Inferior parietal cortex (tissue), 1 donor: Measurements from ENCODE around the gene CEMIP.

Source experiments
- DNase-seq: peaks from one replicate; pipeline ENCODE4 v3.0.0-alpha.2; 2016; ENCODE audit errors: extremely low spot score

CEMIP gene

DNA sequence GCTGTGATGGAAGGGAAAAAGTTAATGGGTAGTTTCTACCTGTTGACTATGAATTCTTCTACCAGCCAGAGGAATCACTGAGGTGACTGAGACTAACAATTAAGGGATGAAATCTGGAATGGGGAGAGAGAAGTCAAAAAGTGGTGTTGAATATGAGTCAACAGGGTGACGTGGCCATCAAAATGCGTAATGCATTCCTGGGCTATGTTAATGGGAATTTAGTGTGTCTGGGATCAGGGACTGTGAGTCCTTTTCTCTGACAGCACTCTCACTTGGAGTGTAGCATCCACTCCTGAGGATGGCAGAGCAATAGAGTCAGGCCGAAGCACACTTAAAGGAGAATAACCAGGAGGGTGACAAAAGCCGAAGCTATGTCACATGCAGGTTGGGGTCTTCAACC, 150.1 kb downstream of the CEMIP start:
- DNase-seq, result no peak

DNA sequence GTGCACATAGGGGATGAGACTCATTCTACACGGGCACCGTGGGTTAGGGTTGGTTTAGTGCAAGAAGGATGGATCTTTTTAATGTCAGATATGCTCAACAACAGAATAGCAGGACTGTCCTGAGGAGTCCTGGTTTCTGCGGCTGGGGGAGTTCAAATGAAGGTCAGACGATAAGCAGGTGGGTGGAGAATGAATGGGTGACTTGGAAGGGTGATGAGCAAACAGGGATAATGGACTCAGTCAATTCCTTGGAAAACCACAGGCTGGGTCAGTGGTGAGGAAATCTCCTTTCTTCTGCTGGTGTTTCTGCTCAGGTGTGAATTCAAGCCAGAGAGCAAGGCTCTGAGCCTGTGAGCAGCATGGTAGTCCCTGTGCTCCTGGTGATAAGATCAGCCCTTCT, 150.5 kb downstream of the CEMIP start:
- no peak for DNase-seq

GRCh38 chr15:80931191-80931590, 152.0 kb downstream of the CEMIP start:
- no peak for DNase-seq

DNA sequence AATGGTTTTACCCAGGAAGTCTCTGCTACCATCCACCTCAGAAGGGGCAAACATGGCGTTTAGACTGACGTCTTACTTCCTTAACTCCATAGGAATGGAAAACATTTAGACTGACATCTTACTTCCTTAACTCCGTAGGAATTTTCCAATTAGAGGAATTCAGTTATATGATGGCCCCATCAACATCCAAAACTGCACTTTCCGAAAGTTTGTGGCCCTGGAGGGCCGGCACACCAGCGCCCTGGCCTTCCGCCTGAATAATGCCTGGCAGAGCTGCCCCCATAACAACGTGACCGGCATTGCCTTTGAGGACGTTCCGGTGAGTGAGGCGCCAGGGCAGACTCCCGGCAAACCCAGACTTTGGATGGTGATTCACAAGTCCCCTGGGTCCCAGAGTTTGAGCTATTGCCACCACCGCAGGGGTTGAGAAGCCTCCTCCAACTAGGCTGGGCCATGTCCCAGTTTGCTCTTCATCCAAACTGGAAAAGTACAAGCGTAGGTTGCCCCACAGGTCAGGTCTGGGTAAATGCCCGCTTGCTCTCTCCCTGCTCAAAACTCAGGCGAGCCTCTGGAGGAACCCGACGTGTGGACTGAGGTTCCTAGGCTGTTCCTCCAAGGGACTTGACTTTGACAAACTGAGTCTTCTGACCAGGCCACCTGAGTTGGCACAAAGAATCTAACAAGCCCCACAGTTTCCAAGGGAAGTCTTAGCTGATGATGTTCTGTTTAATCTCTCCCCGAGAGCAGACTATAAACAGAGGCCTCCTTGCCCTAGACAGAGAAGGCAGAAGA, 152.7 kb downstream of the CEMIP start:
- no peak for DNase-seq

DNA sequence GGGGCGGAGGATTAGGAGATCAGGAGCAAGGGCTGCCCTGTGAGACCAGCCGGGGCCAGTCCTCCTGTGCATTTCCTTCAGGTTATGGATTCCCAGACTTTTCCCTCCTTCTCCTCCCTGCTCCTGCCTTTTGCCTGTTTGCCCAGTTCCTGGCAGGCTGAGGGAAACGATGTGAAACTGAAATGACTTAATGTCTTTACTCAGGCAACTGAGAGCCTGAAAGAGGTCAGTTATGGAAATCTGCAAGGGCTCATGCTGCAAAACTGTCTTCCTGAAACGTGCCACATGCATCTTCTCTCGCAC, 153.3 kb downstream of the CEMIP start:
- DNase-seq, result no peak

- no peak for DNase-seq
Measured at GRCh38 chr15:80932989-80933388, 153.8 kb downstream of the CEMIP start.

DNA sequence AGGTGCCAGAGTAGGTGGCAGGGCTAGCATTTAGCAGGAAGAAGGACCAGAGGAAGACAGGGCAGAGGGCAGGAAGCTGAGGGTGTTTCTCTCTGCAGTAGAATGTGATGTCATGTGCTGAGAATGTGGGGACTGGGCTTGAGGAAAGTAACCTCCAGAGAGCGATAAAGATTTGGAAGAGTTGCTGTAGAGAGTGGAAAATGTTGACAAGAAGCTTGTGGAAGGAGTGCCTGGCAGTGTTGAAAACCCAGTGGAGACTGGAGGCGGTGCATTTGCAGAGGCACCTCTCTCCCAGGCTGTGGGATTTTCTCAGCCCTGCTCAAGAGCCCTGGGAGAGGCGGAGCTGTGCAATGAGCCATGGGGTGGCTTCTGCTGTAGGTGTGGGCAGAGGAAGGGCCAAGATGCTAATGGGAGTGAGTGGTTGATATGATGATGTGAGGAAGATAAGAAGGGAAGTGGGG, 155.6 kb downstream of the CEMIP start:
- no peak for DNase-seq

DNA sequence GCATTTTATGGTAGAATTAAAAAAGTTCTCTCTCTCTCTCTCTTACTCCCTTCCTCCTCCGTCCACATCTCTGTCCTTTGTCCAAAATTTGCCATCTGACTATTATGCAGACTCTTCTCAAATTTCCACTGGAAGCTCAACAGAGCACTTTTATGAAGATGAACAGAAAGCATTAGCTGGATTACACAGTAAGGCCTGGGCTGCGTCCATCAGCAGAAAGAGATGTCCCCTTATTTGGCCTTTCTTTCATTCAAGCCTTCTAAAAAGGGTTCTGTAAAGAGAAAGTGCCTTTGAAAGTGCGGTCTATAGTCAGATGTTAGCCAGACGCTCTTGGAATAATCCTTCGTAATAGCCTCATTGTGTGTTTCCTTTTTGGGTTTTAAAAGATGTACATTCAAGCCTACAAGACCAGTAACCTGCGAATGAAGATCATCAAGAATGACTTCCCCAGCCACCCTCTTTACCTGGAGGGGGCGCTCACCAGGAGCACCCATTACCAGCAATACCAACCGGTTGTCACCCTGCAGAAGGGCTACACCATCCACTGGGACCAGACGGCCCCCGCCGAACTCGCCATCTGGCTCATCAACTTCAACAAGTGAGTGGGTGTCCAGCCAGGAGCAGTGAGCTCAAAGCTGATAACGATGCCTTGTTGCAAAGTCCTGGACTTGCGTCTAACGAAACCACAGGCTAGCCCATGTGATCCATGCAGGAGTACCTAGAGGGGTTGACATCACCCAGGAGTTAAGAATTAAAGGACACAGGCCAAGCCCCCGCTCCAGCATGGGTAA, 157.3 kb downstream of the CEMIP start:
- DNase-seq, result peak; percentile 25

- DNase-seq, result no peak
Measured at GRCh38 chr15:80937718-80938117, 158.5 kb downstream of the CEMIP start.

DNA sequence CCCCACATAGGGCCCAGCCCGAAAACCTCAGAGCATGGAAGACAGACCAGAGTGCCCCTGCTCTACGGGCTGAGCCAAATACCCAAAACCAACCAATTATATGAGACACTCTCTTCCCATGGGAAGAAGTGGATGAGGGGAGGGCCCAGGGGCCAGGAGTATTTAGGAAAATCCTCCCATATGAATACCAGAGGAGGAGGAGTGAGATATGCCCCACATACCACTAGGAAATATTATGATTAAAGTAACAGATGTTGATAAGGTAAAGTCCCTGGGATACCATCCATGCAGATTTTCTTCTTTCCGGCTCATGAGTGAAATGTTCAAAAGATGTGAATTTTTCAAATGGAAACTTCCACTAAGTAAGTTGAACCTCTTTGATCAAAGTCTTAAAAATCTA, 160.0 kb downstream of the CEMIP start:
- DNase-seq, result no peak

DNA sequence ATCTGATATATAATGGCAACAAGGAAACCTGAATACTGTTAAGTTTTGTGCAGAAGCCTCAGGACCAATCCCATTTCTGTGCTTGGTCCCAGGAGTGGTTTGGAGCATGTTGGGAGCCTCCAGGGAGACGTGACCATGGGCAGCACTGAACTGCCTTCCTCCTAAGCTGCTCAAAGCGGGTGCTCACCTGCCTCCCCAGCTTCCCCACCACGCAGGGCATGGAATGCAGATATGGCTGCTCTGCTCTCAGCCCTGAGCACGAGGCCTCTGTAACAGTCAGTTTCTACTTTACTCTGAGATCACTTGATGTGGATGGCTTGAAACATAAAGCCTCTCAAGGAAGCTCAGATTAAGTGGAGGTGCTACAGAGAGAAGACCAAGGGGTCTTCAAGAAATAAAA, 161.2 kb downstream of the CEMIP start:
- DNase-seq, result no peak

- no peak for DNase-seq
Measured at GRCh38 chr15:80940851-80941250, 161.7 kb downstream of the CEMIP start.

GRCh38 chr15:80942266-80942665, 163.1 kb downstream of the CEMIP start:
- no peak for DNase-seq

GRCh38 chr15:80942746-80943565, 163.8 kb downstream of the CEMIP start:
- peak; percentile 22 for DNase-seq

- no peak for DNase-seq
Measured at GRCh38 chr15:80944818-80945217, 165.6 kb downstream of the CEMIP start.

DNA sequence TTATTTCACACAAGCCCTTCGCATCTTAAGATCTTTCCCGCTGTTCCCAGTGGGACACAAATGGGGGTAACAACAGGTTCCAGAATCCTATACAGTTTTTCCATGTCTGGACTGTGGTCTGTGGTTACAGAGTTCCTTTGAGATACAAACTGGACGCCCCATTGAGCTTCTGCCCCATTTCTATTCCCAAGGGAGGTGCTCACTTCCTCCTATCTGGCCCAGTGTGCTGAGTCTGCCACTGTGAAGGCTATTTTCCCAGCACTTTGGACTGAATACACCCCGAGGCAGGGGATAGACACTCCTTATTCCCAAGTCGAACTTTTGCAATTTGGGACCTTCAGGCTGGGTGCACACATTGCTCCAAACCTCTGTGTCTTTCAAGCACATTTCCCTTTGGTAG, 166.4 kb downstream of the CEMIP start:
- no peak for DNase-seq

DNA sequence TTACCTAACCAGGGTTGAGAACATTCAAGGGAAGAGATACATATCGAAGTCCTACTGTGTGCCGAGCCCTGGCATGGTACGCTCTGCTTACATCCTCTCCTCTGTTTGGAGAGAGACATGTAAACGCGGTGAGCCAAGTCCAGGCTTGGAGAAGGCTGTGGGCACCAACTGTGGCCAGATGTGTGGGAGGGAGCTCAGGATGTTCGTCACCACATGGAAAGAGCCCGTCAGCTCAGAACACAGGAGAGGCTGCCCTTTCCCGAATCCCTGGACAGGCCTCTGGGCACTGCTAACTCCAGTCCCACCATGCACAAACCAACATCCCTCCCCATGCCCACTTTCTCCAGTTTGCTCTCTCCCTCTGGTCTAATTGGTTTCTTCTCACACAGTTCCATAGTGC, 167.4 kb downstream of the CEMIP start:
- DNase-seq, result no peak

GRCh38 chr15:80948651-80949292, 169.6 kb downstream of the CEMIP start:
- DNase-seq, result no peak

GRCh38 chr15:80949756-80950155, 170.6 kb downstream of the CEMIP start:
- no peak for DNase-seq

DNA sequence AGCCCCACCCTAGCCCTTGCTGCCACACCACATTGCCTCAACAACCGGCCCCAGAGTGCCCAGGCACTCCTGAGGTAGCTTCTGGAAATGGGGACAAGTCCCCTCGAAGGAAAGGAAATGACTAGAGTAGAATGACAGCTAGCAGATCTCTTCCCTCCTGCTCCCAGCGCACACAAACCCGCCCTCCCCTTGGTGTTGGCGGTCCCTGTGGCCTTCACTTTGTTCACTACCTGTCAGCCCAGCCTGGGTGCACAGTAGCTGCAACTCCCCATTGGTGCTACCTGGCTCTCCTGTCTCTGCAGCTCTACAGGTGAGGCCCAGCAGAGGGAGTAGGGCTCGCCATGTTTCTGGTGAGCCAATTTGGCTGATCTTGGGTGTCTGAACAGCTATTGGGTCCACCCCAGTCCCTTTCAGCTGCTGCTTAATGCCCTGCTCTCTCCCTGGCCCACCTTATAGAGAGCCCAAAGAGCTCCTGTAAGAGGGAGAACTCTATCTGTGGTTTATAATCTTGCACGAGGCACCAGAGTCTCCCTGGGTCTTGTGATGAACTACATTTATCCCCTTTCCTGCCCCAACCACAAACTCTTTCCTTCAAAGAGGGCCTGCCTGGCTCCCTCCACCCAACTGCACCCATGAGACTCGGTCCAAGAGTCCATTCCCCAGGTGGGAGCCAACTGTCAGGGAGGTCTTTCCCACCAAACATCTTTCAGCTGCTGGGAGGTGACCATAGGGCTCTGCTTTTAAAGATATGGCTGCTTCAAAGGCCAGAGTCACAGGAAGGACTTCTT, 171.3 kb downstream of the CEMIP start:
- no peak for DNase-seq

DNA sequence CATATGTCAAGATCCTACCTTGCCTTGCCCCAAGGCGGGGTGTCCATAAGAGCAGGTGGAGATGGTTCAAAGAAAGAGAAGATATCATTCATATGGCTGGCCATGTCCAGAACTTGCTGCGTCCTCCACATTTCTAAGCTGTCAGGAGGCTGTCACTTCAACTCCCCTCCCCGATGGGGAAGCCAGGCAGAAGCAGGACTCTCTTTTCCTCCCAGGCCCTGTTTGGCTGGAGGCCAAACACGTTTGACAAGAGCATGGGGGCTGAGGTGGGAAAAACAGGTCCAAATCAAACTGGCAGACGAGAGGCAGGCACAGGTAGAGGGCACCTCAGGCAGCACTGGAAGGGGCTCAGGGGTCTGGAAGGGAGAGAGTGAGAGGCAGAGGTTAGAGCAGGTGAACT, 172.8 kb downstream of the CEMIP start:
- no peak for DNase-seq
